GM12873 (cell line): ENCODE measurements around the gene NACC2.

Experiments
- TF ChIP-seq, protein P1 (sequence below): IDR thresholded peaks from 2 replicates; pipeline ENCODE4 v1.5.1; 2012; ENCODE audit warnings: low read depth, mild to moderate bottlenecking, moderate library complexity, low read length, control low read depth; ENCODE audit not compliant: insufficient read depth; ENCODE audit errors: missing control alignments

Gene NACC2

DNA sequence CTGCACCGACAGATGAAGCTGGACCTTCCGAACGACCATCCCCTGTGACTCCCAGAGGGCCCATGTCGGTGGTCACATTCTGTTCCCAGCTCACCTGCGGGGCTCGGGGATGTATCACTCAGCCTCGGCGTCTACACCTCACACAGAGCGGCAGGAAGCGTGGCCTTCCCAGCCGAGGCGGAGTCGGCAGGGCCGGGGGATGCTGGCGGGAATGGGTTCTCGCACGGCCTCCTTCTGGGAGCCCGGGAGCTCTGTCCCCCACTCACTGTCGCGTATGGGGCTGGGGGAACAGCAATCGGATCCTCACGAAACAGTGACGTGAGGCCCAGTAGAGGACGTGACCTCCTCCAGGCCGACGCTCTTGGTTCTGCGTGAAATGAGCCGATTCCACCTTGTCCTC lies 20.4 kb downstream of the NACC2 start:
- TF ChIP-seq, protein P1, sequence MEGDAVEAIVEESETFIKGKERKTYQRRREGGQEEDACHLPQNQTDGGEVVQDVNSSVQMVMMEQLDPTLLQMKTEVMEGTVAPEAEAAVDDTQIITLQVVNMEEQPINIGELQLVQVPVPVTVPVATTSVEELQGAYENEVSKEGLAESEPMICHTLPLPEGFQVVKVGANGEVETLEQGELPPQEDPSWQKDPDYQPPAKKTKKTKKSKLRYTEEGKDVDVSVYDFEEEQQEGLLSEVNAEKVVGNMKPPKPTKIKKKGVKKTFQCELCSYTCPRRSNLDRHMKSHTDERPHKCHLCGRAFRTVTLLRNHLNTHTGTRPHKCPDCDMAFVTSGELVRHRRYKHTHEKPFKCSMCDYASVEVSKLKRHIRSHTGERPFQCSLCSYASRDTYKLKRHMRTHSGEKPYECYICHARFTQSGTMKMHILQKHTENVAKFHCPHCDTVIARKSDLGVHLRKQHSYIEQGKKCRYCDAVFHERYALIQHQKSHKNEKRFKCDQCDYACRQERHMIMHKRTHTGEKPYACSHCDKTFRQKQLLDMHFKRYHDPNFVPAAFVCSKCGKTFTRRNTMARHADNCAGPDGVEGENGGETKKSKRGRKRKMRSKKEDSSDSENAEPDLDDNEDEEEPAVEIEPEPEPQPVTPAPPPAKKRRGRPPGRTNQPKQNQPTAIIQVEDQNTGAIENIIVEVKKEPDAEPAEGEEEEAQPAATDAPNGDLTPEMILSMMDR: no peak

DNA sequence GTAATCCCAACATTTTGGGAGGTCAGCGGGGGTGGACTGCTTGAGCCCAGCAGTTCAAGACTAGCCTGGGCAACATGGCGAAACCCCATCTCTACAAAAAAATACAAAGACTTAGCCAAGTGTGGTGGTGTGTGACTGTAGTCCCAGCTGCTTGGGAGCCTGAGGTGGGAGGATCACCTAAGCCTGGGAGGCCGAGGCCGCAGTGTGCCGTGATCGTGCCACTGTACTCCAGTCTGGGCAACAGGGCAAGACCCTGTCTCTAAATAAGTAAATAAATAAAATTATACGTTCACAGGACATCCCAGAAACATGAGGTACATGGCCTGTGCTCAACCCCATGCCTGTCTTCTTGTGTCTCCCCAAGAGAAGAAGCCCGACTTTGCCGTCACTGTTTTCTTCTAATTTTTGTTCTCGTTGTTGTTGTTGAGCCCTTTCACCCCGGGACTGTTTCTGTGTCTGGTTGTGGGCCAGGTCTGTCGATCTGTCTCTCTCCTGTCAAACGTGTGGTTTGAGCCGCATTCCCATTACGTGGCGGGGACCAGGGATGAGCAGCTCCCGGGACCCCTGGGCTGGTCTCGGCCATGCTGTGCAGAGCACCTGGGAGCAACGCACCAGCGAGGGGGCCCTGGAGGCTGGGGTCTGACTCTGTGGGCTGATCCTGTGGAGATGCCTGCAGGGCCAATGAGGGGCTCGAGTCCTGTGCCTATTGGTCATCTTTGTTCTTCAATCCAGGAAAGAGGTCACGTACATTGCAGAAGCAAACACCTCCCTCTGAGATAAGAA lies 32.2 kb downstream of the NACC2 start:
- TF ChIP-seq, protein P1: no peak

DNA sequence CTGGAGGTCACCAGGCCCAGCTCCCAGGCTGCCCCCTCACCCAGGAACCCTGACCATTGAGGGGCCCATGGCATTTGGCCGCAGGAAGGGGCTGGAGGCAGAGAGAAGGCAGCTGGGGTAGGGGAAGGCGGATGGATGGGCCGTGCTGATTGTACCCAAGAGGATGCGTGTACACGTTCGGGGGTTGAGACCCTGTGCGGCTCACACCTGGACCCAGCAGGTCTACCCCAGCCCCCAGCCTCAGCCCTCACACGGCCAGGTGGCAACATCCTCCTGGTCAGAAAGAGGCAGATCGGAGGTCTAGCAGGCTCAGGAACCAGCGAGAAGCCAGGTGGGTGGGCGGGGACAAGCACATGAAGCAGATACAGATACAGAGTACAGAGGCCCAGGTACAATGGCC lies 33.7 kb downstream of the NACC2 start:
- TF ChIP-seq, protein P1: no peak

DNA sequence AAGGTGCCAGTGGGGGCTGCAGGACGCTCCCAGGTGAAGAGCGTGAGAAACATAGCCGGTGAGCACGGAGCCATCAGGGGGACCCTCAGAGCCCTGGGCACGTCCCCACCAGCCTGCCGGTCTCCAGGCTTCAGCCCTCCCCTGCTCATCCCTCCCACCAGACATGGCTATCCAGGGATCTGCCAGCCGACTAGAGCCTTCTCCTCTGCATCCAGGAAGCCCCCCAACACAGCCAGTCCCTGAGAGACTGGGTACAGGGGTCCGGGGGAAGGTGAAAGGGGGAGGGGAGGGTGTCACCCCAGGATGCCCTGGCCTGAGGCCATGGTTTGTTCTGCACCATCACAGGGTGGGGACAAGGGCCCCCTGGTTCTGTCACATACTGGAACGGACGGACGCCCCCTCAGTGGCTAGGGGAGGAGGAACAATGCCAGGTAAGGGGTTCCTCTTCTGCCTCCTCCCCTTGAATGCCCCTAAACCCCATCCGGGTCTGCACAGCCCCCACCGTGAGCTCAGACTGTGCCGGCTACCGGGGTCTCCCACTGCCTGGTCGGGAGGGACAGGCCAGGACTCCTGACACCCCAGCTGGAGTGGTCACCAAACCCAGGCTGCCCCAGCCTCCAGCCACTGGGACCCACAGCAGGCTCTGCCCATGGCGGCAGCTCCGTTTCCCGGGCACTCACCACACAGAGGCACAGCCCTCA lies 34.3 kb downstream of the NACC2 start:
- TF ChIP-seq, protein P1: no peak

DNA sequence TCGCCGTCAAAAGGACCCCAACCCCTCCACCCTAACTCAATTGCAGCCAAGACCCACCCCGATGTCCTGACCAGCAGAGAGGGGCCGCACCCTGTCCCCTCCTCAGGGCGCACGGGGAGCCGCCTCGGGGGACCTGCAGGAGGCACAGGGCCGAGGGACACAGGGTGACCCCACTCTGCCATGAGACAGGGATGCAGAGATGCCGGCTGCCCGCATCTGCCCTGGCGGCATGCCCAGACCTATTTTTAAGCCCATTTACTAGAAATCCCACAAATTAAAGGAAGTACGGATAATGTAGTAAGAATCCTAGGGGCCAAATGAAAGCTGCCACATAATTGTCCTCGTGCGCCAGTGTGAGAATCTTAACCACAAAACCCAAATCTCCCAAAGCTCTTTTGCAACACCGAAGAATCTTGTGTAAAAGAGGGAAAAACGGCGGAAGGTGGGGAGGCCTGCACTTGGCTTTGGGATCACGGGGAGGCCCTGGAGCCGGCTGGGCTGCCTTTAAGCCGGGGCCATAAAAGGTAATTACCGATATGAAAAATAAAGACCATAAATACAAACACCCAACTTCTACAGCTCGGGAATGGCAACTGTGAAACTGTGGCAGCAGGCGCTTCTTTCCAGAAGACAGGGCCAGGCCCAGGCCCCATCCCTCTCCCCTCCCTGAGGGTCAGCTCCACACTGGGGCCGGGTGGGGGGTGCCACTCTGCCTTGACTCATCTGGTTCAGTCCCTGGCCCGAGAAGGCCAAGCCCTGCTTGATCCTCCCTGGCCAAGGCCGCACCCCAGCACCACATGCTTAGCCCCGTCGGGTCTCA lies 35.0 kb downstream of the NACC2 start:
- TF ChIP-seq, protein P1: no peak

DNA sequence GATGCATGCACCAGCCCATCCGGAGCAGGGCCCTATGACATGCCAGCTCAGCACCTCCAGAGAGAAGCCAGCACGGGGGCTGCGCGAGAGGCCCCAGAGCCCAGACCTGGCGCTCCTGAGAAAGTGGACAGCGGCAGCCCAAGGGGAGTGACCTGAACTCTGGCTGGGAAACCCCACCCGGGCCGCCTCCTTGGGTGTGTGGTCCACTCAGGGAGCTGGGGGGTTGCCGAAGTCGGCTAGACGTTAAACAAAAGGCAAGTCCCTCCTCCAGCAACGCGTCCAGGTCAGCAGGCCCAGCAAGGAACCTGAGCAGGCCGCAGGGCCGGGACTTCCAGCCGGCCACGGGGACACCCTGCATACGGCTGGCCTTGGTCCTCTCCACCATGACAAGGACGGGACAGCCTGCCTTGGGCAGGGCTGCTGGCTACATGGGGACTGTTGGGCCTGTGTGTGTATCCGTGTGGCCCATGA lies 35.7 kb downstream of the NACC2 start:
- TF ChIP-seq, protein P1: no peak
